ENCODE results near the gene CAP1.
"Not testable (repeated sequence)": the region's sequence is repeated elsewhere in the genome, so short reads cannot be mapped to it uniquely, and the experiment has no call there.

Gene CAP1

DNA sequence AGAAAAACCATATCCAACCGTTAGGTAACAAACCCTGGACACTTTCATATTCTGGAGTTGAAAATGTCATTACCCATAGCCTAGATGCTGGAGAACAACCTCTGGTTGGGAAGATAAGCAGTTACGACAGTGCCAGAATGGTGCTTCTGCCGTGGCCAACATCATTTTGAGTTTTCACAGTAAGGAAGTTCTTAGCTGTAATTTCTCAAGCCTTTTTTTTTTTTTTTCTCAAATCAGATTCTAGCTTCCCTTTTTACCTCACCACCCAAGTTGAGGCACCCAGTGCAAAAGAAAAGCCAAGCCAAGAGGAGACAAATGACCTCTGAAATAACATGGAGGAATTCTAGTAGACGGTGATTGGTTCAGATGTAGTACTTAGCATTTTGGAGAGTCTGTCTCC is 34.7 kb downstream of the CAP1 start:
- WGBS (ENCODE audit: insufficient coverage), result 44% methylated on average over 3 of the region's 4 CpGs
- no peaks in the 10 kb centered on the region for H3K27me3 ChIP-seq (replicated peaks in 2 of 5; ENCODE audit: control insufficient read depth in 4 of 5, insufficient read depth in 5 of 5, low read length in 4 of 5)
- DNase-seq, result peak in 2 of 3 donors; percentile 55 to 63
- peaks cover 24 to 74% (median 54%) of the 10 kb centered on the region in 4 experiments for H3K36me3 ChIP-seq (ENCODE audit: control insufficient read depth in 4 of 4, insufficient read depth in 4 of 4, low read length in 3 of 4)
- H3K9me3 ChIP-seq (ENCODE audit: control extremely low read depth in 1 of 5, control insufficient read depth in 4 of 5, insufficient read depth in 2 of 5, low read depth in 1 of 5, low read length in 4 of 5), result no peaks in the 10 kb centered on the region
- H3K4me3 ChIP-seq (ENCODE audit: control insufficient read depth in 1 of 7, extremely low read depth in 1 of 7, insufficient read depth in 4 of 7, low read depth in 2 of 7, low read length in 6 of 7), result no peak overlapping the region
- peaks cover 0 to 15% (median 9%) of the 10 kb centered on the region in 4 experiments for H3K4me1 ChIP-seq (ENCODE audit: control extremely low read depth in 1 of 4, control insufficient read depth in 4 of 4, insufficient read depth in 4 of 4, low read length in 3 of 4)
- H3K27ac ChIP-seq (ENCODE audit: insufficient read depth in 1 of 2, low read depth in 1 of 2, low read length in 2 of 2, poor library complexity in 1 of 2, severe bottlenecking in 2 of 2), result no peak overlapping the region
- ChIA-PET POLR2A (interaction anchor here (1.0 kb wide), 1 partner anchor 9 kb away, joined by 3 read pairs; no protein-coding TSS in a partner anchor), CTCF (interaction anchor here (1.0 to 3.2 kb wide), 9 partner anchors 9 to 44 kb away, joined by 3 to 15 read pairs (median 6); no protein-coding TSS in a partner anchor)

DNA sequence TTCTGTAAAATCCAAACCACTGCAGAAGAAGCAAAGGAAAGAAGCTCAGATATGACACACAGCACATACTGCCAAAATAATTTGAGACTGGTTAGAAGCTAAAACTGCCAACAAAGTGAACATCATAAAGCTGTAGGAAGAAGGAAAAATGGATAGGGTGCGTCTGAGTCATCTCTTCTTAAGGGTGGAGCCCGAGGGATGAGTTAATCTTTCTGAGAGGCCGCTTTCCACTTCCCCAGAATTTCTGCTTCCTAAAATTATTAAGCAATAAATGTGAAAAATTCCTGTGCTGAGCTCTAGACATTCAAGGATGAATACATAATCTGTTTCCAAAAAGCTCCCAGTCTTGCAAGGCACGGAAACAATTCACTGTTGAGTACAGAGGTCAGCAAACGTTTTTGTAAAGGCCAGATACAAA is 36.4 kb downstream of the CAP1 start:
- no peak overlapping the region for H3K4me3 ChIP-seq (ENCODE audit: control insufficient read depth in 1 of 7, extremely low read depth in 1 of 7, insufficient read depth in 4 of 7, low read depth in 2 of 7, low read length in 6 of 7)
- peaks cover 0 to 15% (median 9%) of the 10 kb centered on the region in 4 experiments for H3K4me1 ChIP-seq (ENCODE audit: control extremely low read depth in 1 of 4, control insufficient read depth in 4 of 4, insufficient read depth in 4 of 4, low read length in 3 of 4)
- POLR2A ChIA-PET, result interaction anchor here (0.6 kb wide), 1 partner anchor 245 kb away, joined by 4 read pairs; no protein-coding TSS in a partner anchor

GRCh38 chr1:40078512-40079333 is 38.2 kb downstream of the CAP1 start:
- H3K4me3 ChIP-seq (ENCODE audit: control insufficient read depth in 1 of 7, extremely low read depth in 1 of 7, insufficient read depth in 4 of 7, low read depth in 2 of 7, low read length in 6 of 7), result no peak overlapping the region
- no peaks in the 10 kb centered on the region for H3K27me3 ChIP-seq (replicated peaks in 2 of 5; ENCODE audit: control insufficient read depth in 4 of 5, insufficient read depth in 5 of 5, low read length in 4 of 5)
- WGBS (ENCODE audit: insufficient coverage), result 95% methylated on average over 2 of the region's 5 CpGs
- no peaks in the 10 kb centered on the region for H3K9me3 ChIP-seq (ENCODE audit: control extremely low read depth in 1 of 5, control insufficient read depth in 4 of 5, insufficient read depth in 2 of 5, low read depth in 1 of 5, low read length in 4 of 5)
- no peak overlapping the region for H3K27ac ChIP-seq (ENCODE audit: insufficient read depth in 1 of 2, low read depth in 1 of 2, low read length in 2 of 2, poor library complexity in 1 of 2, severe bottlenecking in 2 of 2)
- peaks cover 17 to 45% (median 31%) of the 10 kb centered on the region in 4 experiments for H3K36me3 ChIP-seq (ENCODE audit: control insufficient read depth in 4 of 4, insufficient read depth in 4 of 4, low read length in 3 of 4)
- peak; percentile 51 to 68 (median 61) for DNase-seq
- H3K4me1 ChIP-seq (ENCODE audit: control extremely low read depth in 1 of 4, control insufficient read depth in 4 of 4, insufficient read depth in 4 of 4, low read length in 3 of 4), result peaks cover 0 to 15% (median 7%) of the 10 kb centered on the region in 4 experiments
- CTCF ChIA-PET, result interaction anchor here (0.8 to 2.9 kb wide), 13 partner anchors 10 to 325 kb away, joined by 3 to 14 read pairs (median 4); no protein-coding TSS in a partner anchor
- POLR2A ChIA-PET, result interaction anchor here (0.6 kb wide), 1 partner anchor 170 kb away, joined by 5 read pairs; no protein-coding TSS in a partner anchor

More for the DNA sequence above, 36.4 kb downstream of the CAP1 start:
- 94% methylated on average over 2 of the region's 5 CpGs for WGBS (ENCODE audit: insufficient coverage)
- H3K9me3 ChIP-seq (ENCODE audit: control extremely low read depth in 1 of 5, control insufficient read depth in 4 of 5, insufficient read depth in 2 of 5, low read depth in 1 of 5, low read length in 4 of 5), result no peaks in the 10 kb centered on the region
- no peaks in the 10 kb centered on the region for H3K27me3 ChIP-seq (replicated peaks in 2 of 5; ENCODE audit: control insufficient read depth in 4 of 5, insufficient read depth in 5 of 5, low read length in 4 of 5)
- peak overlapping the region in 1 of 2 experiments; percentile 52 for H3K27ac ChIP-seq (ENCODE audit: insufficient read depth in 1 of 2, low read depth in 1 of 2, low read length in 2 of 2, poor library complexity in 1 of 2, severe bottlenecking in 2 of 2)
- peaks cover 20 to 60% (median 39%) of the 10 kb centered on the region in 4 experiments for H3K36me3 ChIP-seq (ENCODE audit: control insufficient read depth in 4 of 4, insufficient read depth in 4 of 4, low read length in 3 of 4)
- no peak for DNase-seq
- CTCF ChIA-PET, result interaction anchor here (1.0 to 3.2 kb wide), 13 partner anchors 11 to 328 kb away, joined by 3 to 13 read pairs (median 4); no protein-coding TSS in a partner anchor

GRCh38 chr1:40079774-40080400 is 39.4 kb downstream of the CAP1 start:
- Histone ChIP-seq H3K27me3 (replicated peaks in 2 of 5; ENCODE audit: control insufficient read depth in 4 of 5, insufficient read depth in 5 of 5, low read length in 4 of 5) (no peaks in the 10 kb centered on the region), H3K4me1 (ENCODE audit: control extremely low read depth in 1 of 4, control insufficient read depth in 4 of 4, insufficient read depth in 4 of 4, low read length in 3 of 4) (peaks cover 0 to 12% (median 6%) of the 10 kb centered on the region in 4 experiments), H3K36me3 (ENCODE audit: control insufficient read depth in 4 of 4, insufficient read depth in 4 of 4, low read length in 3 of 4) (peaks cover 14 to 41% (median 30%) of the 10 kb centered on the region in 4 experiments), H3K27ac (ENCODE audit: insufficient read depth in 1 of 2, low read depth in 1 of 2, low read length in 2 of 2, poor library complexity in 1 of 2, severe bottlenecking in 2 of 2) (no peak overlapping the region), H3K4me3 (ENCODE audit: control insufficient read depth in 1 of 7, extremely low read depth in 1 of 7, insufficient read depth in 4 of 7, low read depth in 2 of 7, low read length in 6 of 7) (no peak overlapping the region), H3K9me3 (ENCODE audit: control extremely low read depth in 1 of 5, control insufficient read depth in 4 of 5, insufficient read depth in 2 of 5, low read depth in 1 of 5, low read length in 4 of 5) (no peaks in the 10 kb centered on the region)
- ChIA-PET POLR2A (no interaction called here), CTCF (interaction anchor here (1.0 to 2.9 kb wide), 3 partner anchors 9 to 64 kb away, joined by 3 to 14 read pairs (median 4); no protein-coding TSS in a partner anchor)
- no peak for DNase-seq
- 64% methylated on average over 3 of the region's 6 CpGs for WGBS (ENCODE audit: insufficient coverage)

DNA sequence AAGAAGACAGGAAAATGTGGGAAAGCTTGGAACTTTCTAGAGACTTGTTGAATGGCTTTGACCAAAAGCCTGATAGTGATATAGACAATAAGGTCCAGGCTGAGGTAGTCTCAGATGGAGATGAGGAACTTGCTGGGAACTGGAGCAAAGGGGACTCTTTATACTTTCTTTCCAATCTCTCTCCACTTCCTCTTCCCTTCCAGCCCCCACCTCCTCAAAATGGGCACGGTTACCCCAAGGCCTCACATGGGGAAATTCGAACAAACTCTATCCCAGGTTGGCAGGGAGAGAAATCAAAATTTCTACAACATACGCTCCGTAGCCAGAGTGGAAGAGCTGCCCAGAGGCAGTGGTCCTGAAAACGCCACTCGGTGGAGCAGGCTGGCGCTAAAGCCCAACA is 41.3 kb downstream of the CAP1 start:
- WGBS (ENCODE audit: insufficient coverage), result 54% methylated on average over 7 of the region's 7 CpGs
- ChIA-PET POLR2A (interaction anchor here (0.6 kb wide), 1 partner anchor 259 kb away, joined by 6 read pairs; no protein-coding TSS in a partner anchor), CTCF (interaction anchor here (0.7 to 4.5 kb wide), 5 partner anchors 11 to 257 kb away, joined by 3 to 23 read pairs (median 3); no protein-coding TSS in a partner anchor)
- H3K27ac ChIP-seq (ENCODE audit: insufficient read depth in 1 of 2, low read depth in 1 of 2, low read length in 2 of 2, poor library complexity in 1 of 2, severe bottlenecking in 2 of 2), result no peak overlapping the region
- no peaks in the 10 kb centered on the region for H3K27me3 ChIP-seq (replicated peaks in 2 of 5; ENCODE audit: control insufficient read depth in 4 of 5, insufficient read depth in 5 of 5, low read length in 4 of 5)
- H3K4me1 ChIP-seq (ENCODE audit: control extremely low read depth in 1 of 4, control insufficient read depth in 4 of 4, insufficient read depth in 4 of 4, low read length in 3 of 4), result no peaks in the 10 kb centered on the region
- no peak for DNase-seq
- peaks cover 14 to 44% (median 35%) of the 10 kb centered on the region in 4 experiments for H3K36me3 ChIP-seq (ENCODE audit: control insufficient read depth in 4 of 4, insufficient read depth in 4 of 4, low read length in 3 of 4)
- H3K9me3 ChIP-seq (ENCODE audit: control extremely low read depth in 1 of 5, control insufficient read depth in 4 of 5, insufficient read depth in 2 of 5, low read depth in 1 of 5, low read length in 4 of 5), result no peaks in the 10 kb centered on the region
- no peak overlapping the region for H3K4me3 ChIP-seq (ENCODE audit: control insufficient read depth in 1 of 7, extremely low read depth in 1 of 7, insufficient read depth in 4 of 7, low read depth in 2 of 7, low read length in 6 of 7)

DNA sequence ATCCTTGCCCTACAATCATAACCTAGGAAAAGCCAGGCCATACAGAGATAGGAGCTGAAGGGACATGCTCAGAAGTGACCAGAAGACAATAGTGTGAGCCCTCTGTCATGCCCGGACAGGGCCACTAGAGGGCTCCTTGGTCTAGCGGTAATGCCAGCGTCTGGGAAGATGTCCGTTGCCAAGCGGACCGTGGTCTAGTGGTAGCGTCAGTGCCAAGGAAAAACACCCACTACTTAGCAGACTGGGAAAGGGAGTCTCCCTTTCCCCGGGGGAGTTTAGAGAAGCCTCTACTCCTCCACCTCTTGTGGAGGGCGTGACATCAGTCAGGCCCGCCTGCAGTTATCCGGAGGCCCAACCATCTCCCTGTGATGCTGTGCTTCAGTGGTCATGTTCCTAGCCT is 44.2 kb downstream of the CAP1 start:
- H3K36me3 ChIP-seq (ENCODE audit: control insufficient read depth in 4 of 4, insufficient read depth in 4 of 4, low read length in 3 of 4), result peaks cover 6 to 52% (median 43%) of the 10 kb centered on the region in 4 experiments

More for the DNA sequence above, 44.2 kb downstream of the CAP1 start:
- WGBS (ENCODE audit: insufficient coverage), result 40% methylated on average over 5 of the region's 11 CpGs
- H3K27ac ChIP-seq (ENCODE audit: insufficient read depth in 1 of 2, low read depth in 1 of 2, low read length in 2 of 2, poor library complexity in 1 of 2, severe bottlenecking in 2 of 2); H3K9me3 ChIP-seq (ENCODE audit: control extremely low read depth in 1 of 5, control insufficient read depth in 4 of 5, insufficient read depth in 2 of 5, low read depth in 1 of 5, low read length in 4 of 5); H3K27me3 ChIP-seq (replicated peaks in 2 of 5; ENCODE audit: control insufficient read depth in 4 of 5, insufficient read depth in 5 of 5, low read length in 4 of 5); H3K4me1 ChIP-seq (ENCODE audit: control extremely low read depth in 1 of 4, control insufficient read depth in 4 of 4, insufficient read depth in 4 of 4, low read length in 3 of 4); POLR2A ChIA-PET: not testable (repeated sequence)
- DNase-seq, result peak in 2 of 3 donors; percentile 23 to 27
- CTCF ChIA-PET, result interaction anchor here (1.1 to 4.5 kb wide), 6 partner anchors 10 to 322 kb away, joined by 3 to 23 read pairs (median 7); partner anchors contain the start of gene PPT1
- H3K4me3 ChIP-seq (ENCODE audit: control insufficient read depth in 1 of 7, extremely low read depth in 1 of 7, insufficient read depth in 4 of 7, low read depth in 2 of 7, low read length in 6 of 7), result peak overlapping the region in 1 of 7 experiments; percentile 40
